ENCODE data around the gene IFIT1B.

IFIT1B gene

DNA sequence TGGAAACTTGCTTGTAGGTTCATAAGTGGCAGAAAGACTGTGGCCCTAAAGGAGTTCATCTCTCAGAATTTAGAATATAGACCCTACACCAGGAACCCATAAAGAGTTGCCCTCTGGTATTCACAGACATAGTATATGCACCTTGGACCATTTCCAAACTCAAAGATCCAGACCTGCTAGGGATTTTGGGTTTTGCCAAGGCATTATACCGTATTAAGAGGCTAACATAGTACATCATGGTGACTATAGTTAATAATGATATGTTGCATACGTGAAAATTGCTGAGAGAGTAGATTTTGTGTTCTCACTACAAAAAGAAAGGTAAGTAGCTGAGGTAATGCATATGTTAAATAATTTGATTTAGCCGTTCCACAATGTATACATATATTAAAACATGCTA, 36.2 kb upstream of the IFIT1B start:
- Histone ChIP-seq H3K27me3 (ENCODE audit: control insufficient read depth, low read length) (peaks cover 3% of the 10 kb centered on the region; the same call in 1 of the 2 replicates), H3K4me2 (ENCODE audit: low read length) (no peak overlapping the region), H4K20me1 (ENCODE audit: control insufficient read depth, insufficient read depth, low read depth, low read length) (no peaks in the 10 kb centered on the region), H3K79me2 (ENCODE audit: control insufficient read depth, low read length) (no peaks in the 10 kb centered on the region), H3K4me1 (ENCODE audit: control insufficient read depth, low read length) (no peaks in the 10 kb centered on the region), H3K9me3 (ENCODE audit: control insufficient read depth, insufficient read depth, low read length) (no peaks in the 10 kb centered on the region), H3K27ac (ENCODE audit: low read depth, low read length) (no peak overlapping the region), H3K4me3 (ENCODE audit: low read length) (no peak overlapping the region), H3F3A (ENCODE audit: control insufficient read depth, insufficient read depth) (no peaks in the 10 kb centered on the region), H3K36me3 (ENCODE audit: control insufficient read depth, low read length) (no peaks in the 10 kb centered on the region), H3K9me2 (replicated peaks; ENCODE audit: control insufficient read depth, low read length) (no peaks in the 10 kb centered on the region)
- no peak for TF ChIP-seq EZH2phosphoT487 (IDR thresholded peaks at IDR 0.05; ENCODE audit: borderline replicate concordance, low read length)
- TF ChIP-seq, protein P1, sequence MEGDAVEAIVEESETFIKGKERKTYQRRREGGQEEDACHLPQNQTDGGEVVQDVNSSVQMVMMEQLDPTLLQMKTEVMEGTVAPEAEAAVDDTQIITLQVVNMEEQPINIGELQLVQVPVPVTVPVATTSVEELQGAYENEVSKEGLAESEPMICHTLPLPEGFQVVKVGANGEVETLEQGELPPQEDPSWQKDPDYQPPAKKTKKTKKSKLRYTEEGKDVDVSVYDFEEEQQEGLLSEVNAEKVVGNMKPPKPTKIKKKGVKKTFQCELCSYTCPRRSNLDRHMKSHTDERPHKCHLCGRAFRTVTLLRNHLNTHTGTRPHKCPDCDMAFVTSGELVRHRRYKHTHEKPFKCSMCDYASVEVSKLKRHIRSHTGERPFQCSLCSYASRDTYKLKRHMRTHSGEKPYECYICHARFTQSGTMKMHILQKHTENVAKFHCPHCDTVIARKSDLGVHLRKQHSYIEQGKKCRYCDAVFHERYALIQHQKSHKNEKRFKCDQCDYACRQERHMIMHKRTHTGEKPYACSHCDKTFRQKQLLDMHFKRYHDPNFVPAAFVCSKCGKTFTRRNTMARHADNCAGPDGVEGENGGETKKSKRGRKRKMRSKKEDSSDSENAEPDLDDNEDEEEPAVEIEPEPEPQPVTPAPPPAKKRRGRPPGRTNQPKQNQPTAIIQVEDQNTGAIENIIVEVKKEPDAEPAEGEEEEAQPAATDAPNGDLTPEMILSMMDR (IDR thresholded peaks at IDR 0.05; ENCODE audit: low read depth, low read length, poor library complexity, severe bottlenecking) = no peak

DNA sequence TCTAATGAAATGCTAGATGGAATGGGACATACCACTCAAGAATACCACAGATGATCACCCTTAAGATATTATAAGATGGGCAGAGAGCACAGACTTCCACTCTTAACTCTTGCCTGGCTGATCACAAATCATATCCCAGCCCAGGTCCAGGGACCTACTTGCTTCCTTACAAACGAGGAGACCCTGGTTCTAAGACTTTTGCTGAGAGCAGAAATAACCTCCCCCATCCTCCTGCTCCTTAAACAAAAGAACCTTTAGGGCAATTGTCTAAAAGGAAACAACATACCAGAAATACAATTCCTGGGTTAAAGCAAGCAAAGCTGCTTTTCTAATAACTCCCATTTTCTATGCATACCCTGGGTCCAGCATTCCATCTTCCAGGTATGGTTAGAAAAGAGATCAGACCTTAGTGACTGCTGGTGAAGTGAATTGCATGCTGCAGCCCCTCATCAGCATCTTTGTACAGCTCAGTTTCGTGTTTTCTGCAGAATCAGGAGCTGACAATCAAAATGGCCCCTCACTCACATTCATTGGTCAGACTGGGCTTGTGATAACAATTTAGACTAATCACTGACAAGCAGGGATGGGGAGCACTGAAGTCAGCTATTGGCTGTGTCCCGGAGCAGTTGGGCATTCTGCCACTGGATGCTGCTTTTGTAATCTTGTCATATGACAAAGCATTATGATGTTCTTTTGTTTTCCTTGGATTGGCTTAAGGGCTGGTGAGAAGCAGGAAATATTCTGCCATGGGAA, 35.5 kb upstream of the IFIT1B start:
- no peak overlapping the region for H3K27ac ChIP-seq (ENCODE audit: low read depth, low read length)
- H3K27me3 ChIP-seq (ENCODE audit: control insufficient read depth, low read length) = peaks cover 3% of the 10 kb centered on the region; the same call in 1 of the 2 replicates
- no peaks in the 10 kb centered on the region for H3K36me3 ChIP-seq (ENCODE audit: control insufficient read depth, low read length)
- no peak for TF ChIP-seq EZH2phosphoT487 (IDR thresholded peaks at IDR 0.05; ENCODE audit: borderline replicate concordance, low read length)
- TF ChIP-seq, protein P1 (IDR thresholded peaks at IDR 0.05; ENCODE audit: low read depth, low read length, poor library complexity, severe bottlenecking) = no peak
- no peaks in the 10 kb centered on the region for H4K20me1 ChIP-seq (ENCODE audit: control insufficient read depth, insufficient read depth, low read depth, low read length)
- no peak overlapping the region for H3K4me3 ChIP-seq (ENCODE audit: low read length)
- no peaks in the 10 kb centered on the region for H3K79me2 ChIP-seq (ENCODE audit: control insufficient read depth, low read length)
- no peak overlapping the region for H3K4me2 ChIP-seq (ENCODE audit: low read length)
- no peaks in the 10 kb centered on the region for H3K9me3 ChIP-seq (ENCODE audit: control insufficient read depth, insufficient read depth, low read length)
- no peaks in the 10 kb centered on the region for H3F3A ChIP-seq (ENCODE audit: control insufficient read depth, insufficient read depth)
- H3K4me1 ChIP-seq (ENCODE audit: control insufficient read depth, low read length) = no peaks in the 10 kb centered on the region
- H3K9me2 ChIP-seq (replicated peaks; ENCODE audit: control insufficient read depth, low read length) = no peaks in the 10 kb centered on the region

DNA sequence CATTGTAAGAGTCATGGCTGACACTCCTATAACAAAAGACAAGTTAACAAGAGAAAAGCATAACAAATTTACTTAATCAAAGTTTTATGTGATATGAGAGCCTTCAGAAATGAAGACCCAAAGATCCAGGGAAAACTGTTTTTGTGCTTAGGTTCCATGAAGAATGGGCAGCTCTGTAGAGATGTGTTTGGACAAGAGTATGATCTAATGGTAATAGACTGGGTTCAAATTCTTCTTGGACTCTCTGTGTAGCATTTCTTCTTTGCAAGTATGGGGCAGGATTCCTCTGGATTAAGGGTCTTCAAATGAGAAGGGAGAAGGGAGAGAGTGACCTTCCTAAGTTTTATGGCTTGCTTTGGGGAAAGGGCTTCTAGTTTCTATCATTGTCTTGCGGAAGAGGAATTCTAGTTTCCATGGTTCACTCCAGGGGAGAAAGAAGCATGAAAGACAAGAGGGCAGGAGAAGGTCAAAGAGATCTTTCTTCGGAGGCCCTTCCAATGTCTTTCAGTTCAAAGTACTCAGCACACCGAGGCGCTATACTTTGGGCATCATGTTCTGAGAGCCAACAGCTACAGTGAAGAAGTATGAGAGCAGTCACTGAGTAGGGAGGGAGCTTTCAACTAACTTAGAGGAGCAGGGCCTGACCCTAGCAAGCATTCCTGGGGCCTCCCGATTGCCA, 34.6 kb upstream of the IFIT1B start:
- no peaks in the 10 kb centered on the region for H3K36me3 ChIP-seq (ENCODE audit: control insufficient read depth, low read length)
- H4K20me1 ChIP-seq (ENCODE audit: control insufficient read depth, insufficient read depth, low read depth, low read length) = no peaks in the 10 kb centered on the region
- H3K27ac ChIP-seq (ENCODE audit: low read depth, low read length) = no peak overlapping the region
- H3K9me2 ChIP-seq (replicated peaks; ENCODE audit: control insufficient read depth, low read length) = no peaks in the 10 kb centered on the region
- no peaks in the 10 kb centered on the region for H3K9me3 ChIP-seq (ENCODE audit: control insufficient read depth, insufficient read depth, low read length)
- H3K4me1 ChIP-seq (ENCODE audit: control insufficient read depth, low read length) = no peaks in the 10 kb centered on the region
- no peak overlapping the region for H3K4me2 ChIP-seq (ENCODE audit: low read length)
- no peak for TF ChIP-seq EZH2phosphoT487 (IDR thresholded peaks at IDR 0.05; ENCODE audit: borderline replicate concordance, low read length)
- TF ChIP-seq, protein P1 (IDR thresholded peaks at IDR 0.05; ENCODE audit: low read depth, low read length, poor library complexity, severe bottlenecking) = no peak
- H3K4me3 ChIP-seq (ENCODE audit: low read length) = no peak overlapping the region
- H3F3A ChIP-seq (ENCODE audit: control insufficient read depth, insufficient read depth) = no peaks in the 10 kb centered on the region
- peaks cover 8% of the 10 kb centered on the region; the same call in 1 of the 2 replicates for H3K27me3 ChIP-seq (ENCODE audit: control insufficient read depth, low read length)
- no peaks in the 10 kb centered on the region for H3K79me2 ChIP-seq (ENCODE audit: control insufficient read depth, low read length)

All from DOHH2 (cell line).